Caco-2 (cell line): ENCODE results near the gene COPS6. TPM values are rescaled to one million over a fixed set of nuclear protein-coding genes. Genes with fewer than 3 reads are reported as not detected.

Experiments used
- BruUV-seq: library from RNA; stranded (reverse); fragments of 400-500 nt; replicated peaks from 2 replicates; lab custom pipeline; 2021; lab: Mats Ljungman, UMichigan
- CTCF ChIA-PET: fragments of 300-600 bp; sonication (Branson Sonifier 250); formaldehyde crosslinking; loops from one replicate; lab custom pipeline; 2022; ENCODE audit warnings: antibody characterized with exemption; lab: Charles Lee
- POLR2A ChIA-PET: fragments of 300-600 bp; sonication (Branson Sonifier 250); formaldehyde crosslinking; loops from one replicate; lab custom pipeline; 2022; ENCODE audit warnings: antibody characterized with exemption; lab: Charles Lee
- DNase-seq, 2 experiments: peaks; one replicate each; pipeline versions ENCODE4 v3.0.0 to v3.0.0-alpha.2; 2020 to 2022
- H3K27me3 ChIP-seq: replicated peaks from 2 replicates; pipeline ENCODE4 v1.6.0; 2011; ENCODE audit warnings: low read length; ENCODE audit not compliant: control insufficient read depth, insufficient read depth
- H3K36me3 ChIP-seq: 2 replicates; pipeline ENCODE4 v1.5.1; 2011; ENCODE audit warnings: low read length; ENCODE audit not compliant: control insufficient read depth, insufficient read depth
- H3K4me1 ChIP-seq: fragments of 250-450 bp; sonication (Bioruptor Pico); 2 replicates; pipeline ENCODE4 v1.5.1; 2020; ENCODE audit warnings: mild to moderate bottlenecking
- H3K4me3 ChIP-seq: 2 replicates; pipeline ENCODE4 v1.5.1; 2011; ENCODE audit warnings: low read depth, mild to moderate bottlenecking, control low read depth, low read length
- H3K9me3 ChIP-seq: fragments of 250-450 bp; sonication (Bioruptor Pico); 2 replicates; pipeline ENCODE4 v1.5.1; 2020; ENCODE audit warnings: mild to moderate bottlenecking, moderate library complexity
- H3K27ac Mint-ChIP-seq: one replicate; pipeline ENCODE4 v1.8.0; 2022; ENCODE audit warnings: mixed read lengths; ENCODE audit not compliant: unreplicated experiment
- H3K27me3 Mint-ChIP-seq: one replicate; pipeline ENCODE4 v1.8.0; 2022; ENCODE audit warnings: mixed read lengths; ENCODE audit not compliant: insufficient read depth, unreplicated experiment
- H3K36me3 Mint-ChIP-seq: one replicate; pipeline ENCODE4 v1.8.0; 2022; ENCODE audit warnings: mild to moderate bottlenecking, mixed read lengths; ENCODE audit not compliant: insufficient read depth, unreplicated experiment
- H3K4me1 Mint-ChIP-seq: one replicate; pipeline ENCODE4 v1.8.0; 2022; ENCODE audit warnings: low read depth, mixed read lengths; ENCODE audit not compliant: unreplicated experiment
- H3K4me3 Mint-ChIP-seq: one replicate; pipeline ENCODE4 v1.8.0; 2022; ENCODE audit warnings: mild to moderate bottlenecking, moderate library complexity, mixed read lengths; ENCODE audit not compliant: unreplicated experiment
- H3K9me3 Mint-ChIP-seq: one replicate; pipeline ENCODE4 v1.8.0; 2022; ENCODE audit warnings: mixed read lengths; ENCODE audit not compliant: unreplicated experiment
- CTCF ChIP-seq, 2 experiments: fragments of 200-600 bp in 1 of 2; IDR thresholded peaks; 1 replicate in 1 of 2; 2 replicates in 1 of 2; pipeline versions ENCODE4 v1.5.1 to v1.8.0; 2011 to 2022; ENCODE audit warnings: antibody characterized with exemption in 1 of 2, control low read depth in 1 of 2, inconsistent platforms in 1 of 2, low read depth in 1 of 2, low read length in 1 of 2, mild to moderate bottlenecking in 1 of 2, moderate library complexity in 1 of 2; ENCODE audit not compliant: insufficient read depth in 1 of 2, severe bottlenecking in 1 of 2, unreplicated experiment in 1 of 2
- intact Hi-C: fragments of 100-400 bp; cut with micrococcal nuclease; formaldehyde crosslinking; loops from one replicate; pipeline ENCODE4 v1.10.0; 2022; ENCODE audit not compliant: unreplicated experiment
- total RNA-seq: library from RNA; stranded (reverse); gene quantifications from 2 replicates; pipeline ENCODE4 v1.2.3, GENCODE V29; 2022

COPS6 gene
- total RNA-seq, 1 experiment from 2014 or later, result 142 TPM

GRCh38 chr7:100053215-100053614 lies 35.6 kb upstream of the COPS6 start:
- DNase-seq, result peak; percentile 60 to 78
- peaks cover 2% of the 10 kb centered on the region for H3K36me3 ChIP-seq
- intact Hi-C loops, result loop anchor here (1.0 to 2.0 kb wide), 3 partner anchors 37 to 134 kb away; partner anchors contain the start of gene TRIM4
- Mint-ChIP-seq H3K4me3 (no peak overlapping the region), H3K27ac (no peak overlapping the region), H3K27me3 (no peaks in the 10 kb centered on the region), H3K4me1 (peaks cover 8% of the 10 kb centered on the region), H3K36me3 (peaks cover 45% of the 10 kb centered on the region), H3K9me3 (no peaks in the 10 kb centered on the region)
- TF ChIP-seq CTCF (IDR thresholded peaks at IDR 0.05; ENCODE audit: insufficient read depth in 1 of 2, low read depth in 1 of 2, low read length in 1 of 2, severe bottlenecking in 1 of 2, unreplicated experiment in 1 of 2), result peak; percentile 25 to 31
- H3K9me3 ChIP-seq, result no peaks in the 10 kb centered on the region
- H3K4me3 ChIP-seq, result no peak overlapping the region
- BruUV-seq, result no TSS peak
- H3K4me1 ChIP-seq, result peaks cover 5% of the 10 kb centered on the region
- POLR2A ChIA-PET, result interaction anchor here (0.6 to 0.9 kb wide), 2 partner anchors 59 to 125 kb away, joined by 3 to 4 read pairs; no protein-coding TSS in a partner anchor
- CTCF ChIA-PET, result interaction anchor here (0.6 to 1.6 kb wide), 9 partner anchors 23 to 73 kb away, joined by 3 to 10 read pairs (median 4); no protein-coding TSS in a partner anchor
- H3K27me3 ChIP-seq, result no peaks in the 10 kb centered on the region

- POLR2A ChIA-PET, result interaction anchor here (0.6 kb wide), 1 partner anchor 45 kb away, joined by 3 read pairs; no protein-coding TSS in a partner anchor
- no peak overlapping the region for H3K4me3 Mint-ChIP-seq
- Histone ChIP-seq H3K36me3 (peaks cover 2% of the 10 kb centered on the region), H3K4me3 (no peak overlapping the region), H3K27me3 (no peaks in the 10 kb centered on the region), H3K4me1 (no peaks in the 10 kb centered on the region), H3K9me3 (no peaks in the 10 kb centered on the region)
- H3K4me1 Mint-ChIP-seq, result no peaks in the 10 kb centered on the region
- DNase-seq, result no peak
- no peaks in the 10 kb centered on the region for H3K9me3 Mint-ChIP-seq
- H3K27me3 Mint-ChIP-seq, result no peaks in the 10 kb centered on the region
- intact Hi-C loops, result no loop called here
- no peak overlapping the region for H3K27ac Mint-ChIP-seq
- H3K36me3 Mint-ChIP-seq, result peaks cover 55% of the 10 kb centered on the region
- BruUV-seq, result no TSS peak
- CTCF ChIA-PET, result no interaction called here
- no peak for TF ChIP-seq CTCF (IDR thresholded peaks at IDR 0.05; ENCODE audit: insufficient read depth in 1 of 2, low read depth in 1 of 2, low read length in 1 of 2, severe bottlenecking in 1 of 2, unreplicated experiment in 1 of 2)
Measured at GRCh38 chr7:100057006-100057405, 31.8 kb upstream of the COPS6 start.

GRCh38 chr7:100059251-100059739 lies 29.5 kb upstream of the COPS6 start:
- BruUV-seq, result no TSS peak
- POLR2A ChIA-PET, result no interaction called here
- Histone ChIP-seq H3K4me1 (no peaks in the 10 kb centered on the region), H3K27me3 (no peaks in the 10 kb centered on the region), H3K36me3 (peaks cover 2% of the 10 kb centered on the region), H3K9me3 (no peaks in the 10 kb centered on the region), H3K4me3 (no peak overlapping the region)
- CTCF ChIA-PET, result no interaction called here
- Mint-ChIP-seq H3K27me3 (no peaks in the 10 kb centered on the region), H3K9me3 (no peaks in the 10 kb centered on the region), H3K36me3 (peaks cover 71% of the 10 kb centered on the region), H3K4me3 (no peak overlapping the region), H3K27ac (no peak overlapping the region), H3K4me1 (no peaks in the 10 kb centered on the region)
- no peak for TF ChIP-seq CTCF (IDR thresholded peaks at IDR 0.05; ENCODE audit: insufficient read depth in 1 of 2, low read depth in 1 of 2, low read length in 1 of 2, severe bottlenecking in 1 of 2, unreplicated experiment in 1 of 2)
- intact Hi-C loops, result no loop called here
- no peak for DNase-seq
